H9 (cell line): ENCODE data around the gene JAK1. TPM values are rescaled to one million over a fixed set of nuclear protein-coding genes. Genes with fewer than 3 reads are reported as not detected.
A peak's percentile ranks its signal among the peaks of the same experiment; 100 is the strongest.

Experiments used
- DNase-seq: peaks from one replicate; pipeline ENCODE4 v3.0.0-alpha.2; 2017
- H2AFZ ChIP-seq: one replicate; pipeline ENCODE4 v1.6.1; 2013; ENCODE audit warnings: mild to moderate bottlenecking, low read length, control low read depth, moderate library complexity
- H2AK5ac ChIP-seq: 2 replicates; pipeline ENCODE4 v1.6.1; 2013; ENCODE audit warnings: low read length, control low read depth, mixed read lengths; ENCODE audit not compliant: insufficient read length
- H2BK120ac ChIP-seq: one replicate; pipeline ENCODE4 v1.6.1; 2013; ENCODE audit warnings: low read depth, mild to moderate bottlenecking, low read length, control low read depth, inconsistent platforms; ENCODE audit not compliant: poor library complexity, severe bottlenecking
- H2BK12ac ChIP-seq: 2 replicates; pipeline ENCODE4 v1.6.1; 2013; ENCODE audit warnings: low read length, control low read depth, mixed read lengths, low read depth; ENCODE audit not compliant: insufficient read length
- H2BK15ac ChIP-seq: 2 replicates; pipeline ENCODE4 v1.6.1; 2013; ENCODE audit warnings: low read depth, low read length, control low read depth
- H2BK20ac ChIP-seq: one replicate; pipeline ENCODE4 v1.6.1; 2013; ENCODE audit warnings: low read depth, mild to moderate bottlenecking, low read length, control low read depth, inconsistent platforms; ENCODE audit not compliant: poor library complexity, severe bottlenecking
- H2BK5ac ChIP-seq: 2 replicates; pipeline ENCODE4 v1.6.1; 2013; ENCODE audit warnings: low read length, control low read depth, mixed read lengths; ENCODE audit not compliant: insufficient read length
- H3K14ac ChIP-seq: 2 replicates; pipeline ENCODE4 v1.6.1; 2013; ENCODE audit warnings: low read length, control low read depth; ENCODE audit not compliant: insufficient read depth
- H3K18ac ChIP-seq: 2 replicates; pipeline ENCODE4 v1.6.1; 2013; ENCODE audit warnings: low read depth, mild to moderate bottlenecking, mixed read lengths, low read length, control low read depth; ENCODE audit not compliant: insufficient read length
- H3K23ac ChIP-seq: 2 replicates; pipeline ENCODE4 v1.6.1; 2013; ENCODE audit warnings: low read length, control low read depth, mixed read lengths, low read depth; ENCODE audit not compliant: insufficient read length
- H3K23me2 ChIP-seq: 2 replicates; pipeline ENCODE4 v1.6.1; 2013; ENCODE audit warnings: low read depth, mild to moderate bottlenecking, mixed read lengths, low read length, control low read depth; ENCODE audit not compliant: insufficient read length, poor library complexity, severe bottlenecking
- H3K27ac ChIP-seq: 2 replicates; pipeline ENCODE4 v1.5.1; 2013; ENCODE audit warnings: low read length, control low read depth, mixed read lengths, low read depth; ENCODE audit not compliant: insufficient read length
- H3K27me3 ChIP-seq: 2 replicates; pipeline ENCODE4 v1.6.1; 2013; ENCODE audit warnings: low read length, control low read depth, inconsistent platforms; ENCODE audit not compliant: insufficient read depth
- H3K4ac ChIP-seq: 2 replicates; pipeline ENCODE4 v1.6.1; 2013; ENCODE audit warnings: low read depth, mild to moderate bottlenecking, control low read depth, inconsistent platforms, low read length, moderate library complexity
- H3K4me1 ChIP-seq: 2 replicates; pipeline ENCODE4 v1.6.1; 2013; ENCODE audit warnings: low read length, control low read depth, inconsistent platforms; ENCODE audit not compliant: insufficient read depth
- H3K4me2 ChIP-seq: 2 replicates; pipeline ENCODE4 v1.6.1; 2013; ENCODE audit warnings: low read length, control low read depth, mixed read lengths; ENCODE audit not compliant: insufficient read length, insufficient read depth
- H3K56ac ChIP-seq: 2 replicates; pipeline ENCODE4 v1.6.1; 2013; ENCODE audit warnings: low read depth, mild to moderate bottlenecking, mixed read lengths, low read length, control low read depth; ENCODE audit not compliant: insufficient read length
- H3K79me1 ChIP-seq: 2 replicates; pipeline ENCODE4 v1.6.1; 2013; ENCODE audit warnings: low read depth, mild to moderate bottlenecking, moderate library complexity, low read length, control low read depth, inconsistent platforms; ENCODE audit not compliant: insufficient read depth, poor library complexity, severe bottlenecking
- H3K79me2 ChIP-seq: 2 replicates; pipeline ENCODE4 v1.6.1; 2013; ENCODE audit warnings: low read length, control low read depth, inconsistent platforms; ENCODE audit not compliant: insufficient read depth
- H3K9ac ChIP-seq: 2 replicates; pipeline ENCODE4 v1.6.1; 2013; ENCODE audit warnings: low read length, control low read depth, mixed read lengths; ENCODE audit not compliant: insufficient read length; ENCODE audit errors: extremely low read depth
- H3K9me3 ChIP-seq: one replicate; pipeline ENCODE4 v1.6.1; 2013; ENCODE audit warnings: low read depth, low read length, inconsistent platforms; ENCODE audit not compliant: control insufficient read depth
- H3T11ph ChIP-seq: one replicate; pipeline ENCODE4 v1.6.1; 2013; ENCODE audit warnings: mild to moderate bottlenecking, low read length, control low read depth, inconsistent platforms
- H4K20me1 ChIP-seq: one replicate; pipeline ENCODE4 v1.6.1; 2013; ENCODE audit not compliant: control insufficient read depth, insufficient read length, insufficient read depth
- H4K5ac ChIP-seq: 2 replicates; pipeline ENCODE4 v1.6.1; 2013; ENCODE audit warnings: low read depth, mild to moderate bottlenecking, mixed read lengths, low read length, control low read depth; ENCODE audit not compliant: insufficient read length
- H4K8ac ChIP-seq: replicated peaks from 2 replicates; pipeline ENCODE4 v1.6.1; 2013; ENCODE audit warnings: low read length, control low read depth, mixed read lengths, low read depth; ENCODE audit not compliant: insufficient read length
- H4K91ac ChIP-seq: 2 replicates; pipeline ENCODE4 v1.6.1; 2013; ENCODE audit warnings: low read depth, mild to moderate bottlenecking, moderate library complexity, mixed read lengths, low read length, control low read depth; ENCODE audit not compliant: insufficient read length
- H3K27ac Mint-ChIP-seq, 3 experiments: 2 replicates in 2 of 3; 3 replicates in 1 of 3; pipeline ENCODE4 v1.8.0; 2020 to 2021; ENCODE audit warnings: mixed read lengths in 3 of 3, mild to moderate bottlenecking in 1 of 3, moderate library complexity in 1 of 3
- H3K27me3 Mint-ChIP-seq: 2 replicates; pipeline ENCODE4 v1.8.0; 2021; ENCODE audit warnings: low read depth, mild to moderate bottlenecking, moderate library complexity, mixed read lengths
- H3K36me3 Mint-ChIP-seq, 3 experiments: 2 replicates in 2 of 3; 3 replicates in 1 of 3; pipeline ENCODE4 v1.8.0; 2020 to 2021; ENCODE audit warnings: low read depth in 3 of 3, mixed read lengths in 3 of 3; ENCODE audit not compliant: insufficient read depth in 1 of 3
- H3K4me1 Mint-ChIP-seq, 2 experiments: 2 replicates each; pipeline ENCODE4 v1.8.0; 2020; ENCODE audit warnings: mixed read lengths in 2 of 2
- H3K4me3 Mint-ChIP-seq, 2 experiments: 2 replicates in 1 of 2; 3 replicates in 1 of 2; pipeline ENCODE4 v1.8.0; 2020 to 2021; ENCODE audit warnings: mild to moderate bottlenecking in 2 of 2, mixed read lengths in 2 of 2, moderate library complexity in 1 of 2
- H3K9me3 Mint-ChIP-seq, 2 experiments: 2 replicates in 1 of 2; 3 replicates in 1 of 2; pipeline ENCODE4 v1.8.0; 2020; ENCODE audit warnings: mild to moderate bottlenecking in 2 of 2, mixed read lengths in 2 of 2, moderate library complexity in 1 of 2
- CTCF ChIP-seq: fragments of 200-600 bp; sonication (generic); conservative IDR thresholded peaks from 3 replicates; pipeline ENCODE4 v1.8.0; 2021; ENCODE audit warnings: antibody characterized with exemption, mild to moderate bottlenecking
- WGBS: extraction: QIAGEN DNeasy Blood & Tissue Kit; methylation state at CpG from one replicate; pipeline ENCODE4 v1.1.7; 2013; ENCODE audit warnings: missing lambda C conversion rate, low lambda C conversion rate, mixed read lengths; ENCODE audit not compliant: insufficient read length; ENCODE audit errors: extremely low coverage; 5-methylcytosine and 5-hydroxymethylcytosine counted together
- total RNA-seq: library from RNA; stranded (reverse); gene quantifications from 2 replicates; pipeline ENCODE4 v1.2.1, GENCODE V29; 2021

Gene JAK1
- total RNA-seq, 1 experiment from 2014 or later, result 12.8 TPM

- no peak overlapping the region for H2BK120ac ChIP-seq
- H2BK5ac ChIP-seq, result no peak overlapping the region
- peak overlapping the region in 1 of 3 experiments; percentile 41; a peak in 1 of 7 replicates for H3K27ac Mint-ChIP-seq
- H3K9me3 ChIP-seq, result no peaks in the 10 kb centered on the region
- no peak overlapping the region for H3T11ph ChIP-seq
- H3K4ac ChIP-seq, result no peak overlapping the region
- no peaks in the 10 kb centered on the region for H3K27me3 ChIP-seq
- no peak overlapping the region for H3K18ac ChIP-seq
- H3K14ac ChIP-seq, result no peak overlapping the region
- no peak overlapping the region for H4K5ac ChIP-seq
- no peak overlapping the region for H2AFZ ChIP-seq
- peaks cover 4 to 5% of the 10 kb centered on the region in 2 experiments; a peak in 2 of 4 replicates for H3K4me1 Mint-ChIP-seq
- H3K23me2 ChIP-seq, result no peaks in the 10 kb centered on the region
- no peak overlapping the region for H3K27ac ChIP-seq
- H3K4me2 ChIP-seq, result no peak overlapping the region
- H3K56ac ChIP-seq, result no peak overlapping the region
- H3K27me3 Mint-ChIP-seq, result no peaks in the 10 kb centered on the region
- no peaks in the 10 kb centered on the region for H3K79me2 ChIP-seq
- H3K9me3 Mint-ChIP-seq, result no peaks in the 10 kb centered on the region
- H3K36me3 Mint-ChIP-seq, result peaks cover 8 to 21% (median 11%) of the 10 kb centered on the region in 3 experiments; a peak in 5 of 7 replicates
- no peak for DNase-seq
- no peaks in the 10 kb centered on the region for H3K4me1 ChIP-seq
- H3K4me3 Mint-ChIP-seq, result no peak overlapping the region
- no peak overlapping the region for H2BK15ac ChIP-seq
- H4K8ac ChIP-seq, result no peak overlapping the region
- H3K9ac ChIP-seq, result no peak overlapping the region
- H2AK5ac ChIP-seq, result no peak overlapping the region
- no peak overlapping the region for H2BK12ac ChIP-seq
- no peak for TF ChIP-seq CTCF
- no peaks in the 10 kb centered on the region for H3K79me1 ChIP-seq
- H4K91ac ChIP-seq, result no peak overlapping the region
- H4K20me1 ChIP-seq, result no peaks in the 10 kb centered on the region
- no CpG with 5 or more reads among the region's 7 CpGs for WGBS
- no peak overlapping the region for H2BK20ac ChIP-seq
- no peak overlapping the region for H3K23ac ChIP-seq
Measured at GRCh38 chr1:64844175-64844574, 122.2 kb downstream of the JAK1 start.
